GM12891 (cell line): ENCODE results near the gene CATSPER3.
"Not testable (repeated sequence)": the region's sequence is repeated elsewhere in the genome, so short reads cannot be mapped to it uniquely, and the experiment has no call there.

Experiments used
- DNase-seq: peaks from one replicate; pipeline ENCODE4 v3.0.0; 2011; ENCODE audit warnings: low spot score; ENCODE audit not compliant: insufficient read length
- FAIRE-seq: peaks from 2 replicates; lab custom pipeline; 2011; peaks lifted over from hg19 to GRCh38; lab: Jason Lieb, UNC
- PAX5 ChIP-seq: IDR thresholded peaks from 2 replicates; pipeline ENCODE4 v1.6.1; 2011; ENCODE audit warnings: low read length, moderate library complexity, mild to moderate bottlenecking; ENCODE audit not compliant: insufficient read depth, severe bottlenecking
- POLR2A ChIP-seq: IDR thresholded peaks from 2 replicates; pipeline ENCODE4 v1.6.1; 2011; ENCODE audit warnings: low read depth, low read length, control low read depth
- POLR2AphosphoS5 ChIP-seq: IDR thresholded peaks from 2 replicates; pipeline ENCODE4 v1.6.1; 2011; ENCODE audit warnings: low read depth, low read length, control low read depth
- POU2F2 ChIP-seq: IDR thresholded peaks from 2 replicates; pipeline ENCODE4 v1.6.1; 2011; ENCODE audit warnings: low read depth, mild to moderate bottlenecking, control low read depth, low read length, moderate library complexity
- SPI1 ChIP-seq: IDR thresholded peaks from 2 replicates; pipeline ENCODE4 v1.6.1; 2011; ENCODE audit warnings: low read depth, low read length, control low read depth
- TAF1 ChIP-seq: IDR thresholded peaks from 2 replicates; pipeline ENCODE4 v1.6.1; 2011; ENCODE audit warnings: low read depth, low read length, control low read depth

Gene CATSPER3

GRCh38 chr5:134994560-134995156 lies 27.0 kb downstream of the CATSPER3 start:
- DNase-seq = no peak
- TF ChIP-seq POU2F2 (no peak), SPI1 (no peak), POLR2A (no peak), TAF1 (no peak), POLR2AphosphoS5 (no peak), PAX5 (no peak)
- FAIRE-seq = no peak

DNA sequence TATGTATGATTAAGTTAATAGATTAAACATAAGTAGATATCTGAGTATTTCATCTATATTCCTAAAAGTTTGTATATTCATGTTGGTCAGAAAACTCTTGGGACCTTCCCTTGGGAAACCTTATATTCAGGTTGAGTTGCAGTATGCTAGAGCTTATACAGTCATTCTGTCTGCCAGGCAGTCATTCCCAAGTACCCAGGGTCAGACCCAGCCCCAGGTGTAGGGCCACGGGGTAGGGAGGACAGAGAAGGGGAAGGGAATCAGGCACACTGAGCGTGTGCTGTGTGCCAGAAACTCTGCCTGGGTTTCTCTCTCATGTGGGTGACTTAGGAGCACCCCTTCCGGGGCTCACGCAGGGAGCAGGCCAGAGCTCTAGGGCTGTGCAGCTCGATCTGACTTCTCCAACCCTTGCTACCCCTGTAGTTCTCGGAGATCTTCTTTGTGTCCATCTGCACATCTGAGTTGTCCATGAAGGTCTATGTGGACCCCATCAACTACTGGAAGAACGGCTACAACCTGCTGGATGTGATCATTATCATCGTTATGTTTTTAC lies 28.2 kb downstream of the CATSPER3 start:
- DNase-seq (no peak), FAIRE-seq (no peak)
- no peak for TF ChIP-seq POLR2A
- TF ChIP-seq TAF1 = no peak
- no peak for TF ChIP-seq POLR2AphosphoS5
- TF ChIP-seq SPI1 = no peak
- TF ChIP-seq PAX5 = no peak
- TF ChIP-seq POU2F2 = no peak

- FAIRE-seq = no peak
- no peak for TF ChIP-seq TAF1
- TF ChIP-seq SPI1 = no peak
- no peak for DNase-seq
Observed at GRCh38 chr5:134997015-134997414, 29.3 kb downstream of the CATSPER3 start.

- not testable (repeated sequence) for FAIRE-seq, DNase-seq
Observed at GRCh38 chr5:134998068-134998467, 30.4 kb downstream of the CATSPER3 start.

GRCh38 chr5:135004376-135004775 lies 36.7 kb downstream of the CATSPER3 start:
- no peak for TF ChIP-seq POU2F2
- TF ChIP-seq POLR2AphosphoS5 = no peak
- TF ChIP-seq TAF1 = no peak
- no peak for TF ChIP-seq POLR2A
- FAIRE-seq (no peak), DNase-seq (no peak)

- TF ChIP-seq POLR2AphosphoS5 (no peak), PAX5 (no peak), POU2F2 (no peak), POLR2A (no peak), TAF1 (no peak), SPI1 (no peak)
- FAIRE-seq (no peak), DNase-seq (no peak)
Observed at GRCh38 chr5:135005076-135005475, 37.4 kb downstream of the CATSPER3 start.

DNA sequence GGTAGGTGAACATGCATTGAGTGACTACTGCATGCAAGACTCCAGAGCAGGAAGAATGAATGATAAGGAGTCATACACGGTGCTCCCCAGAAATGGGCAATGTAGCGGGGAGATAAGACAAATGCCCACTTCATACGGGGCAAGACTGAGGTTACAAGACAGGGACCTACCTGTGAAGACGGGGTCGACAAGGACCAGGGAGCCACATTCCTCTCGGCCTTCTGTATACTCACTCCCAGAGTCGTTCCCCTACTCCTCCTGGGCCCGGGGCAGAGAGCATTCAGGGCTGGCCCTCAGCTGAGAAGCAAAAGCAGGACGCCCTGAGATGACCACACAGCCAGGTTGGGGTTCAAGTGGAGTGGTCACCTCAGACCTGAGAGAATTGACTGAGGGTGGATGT lies 39.6 kb downstream of the CATSPER3 start:
- no peak for TF ChIP-seq POLR2AphosphoS5
- TF ChIP-seq SPI1 = no peak
- no peak for TF ChIP-seq POU2F2
- TF ChIP-seq PAX5 = no peak
- no peak for TF ChIP-seq POLR2A
- TF ChIP-seq TAF1 = no peak
- no peak for DNase-seq
- no peak for FAIRE-seq

- no peak for FAIRE-seq
- DNase-seq = no peak
- no peak for TF ChIP-seq TAF1
- TF ChIP-seq PAX5 = no peak
- no peak for TF ChIP-seq POU2F2
- TF ChIP-seq SPI1 = no peak
- TF ChIP-seq POLR2AphosphoS5 = no peak
- no peak for TF ChIP-seq POLR2A
Observed at GRCh38 chr5:135007749-135008363, 40.1 kb downstream of the CATSPER3 start.

- TF ChIP-seq POU2F2 = no peak
- no peak for TF ChIP-seq POLR2AphosphoS5
- no peak for TF ChIP-seq POLR2A
- TF ChIP-seq PAX5 = no peak
- no peak for TF ChIP-seq TAF1
- no peak for TF ChIP-seq SPI1
- DNase-seq (no peak), FAIRE-seq (no peak)
Observed at GRCh38 chr5:135008556-135008955, 40.8 kb downstream of the CATSPER3 start.

DNA sequence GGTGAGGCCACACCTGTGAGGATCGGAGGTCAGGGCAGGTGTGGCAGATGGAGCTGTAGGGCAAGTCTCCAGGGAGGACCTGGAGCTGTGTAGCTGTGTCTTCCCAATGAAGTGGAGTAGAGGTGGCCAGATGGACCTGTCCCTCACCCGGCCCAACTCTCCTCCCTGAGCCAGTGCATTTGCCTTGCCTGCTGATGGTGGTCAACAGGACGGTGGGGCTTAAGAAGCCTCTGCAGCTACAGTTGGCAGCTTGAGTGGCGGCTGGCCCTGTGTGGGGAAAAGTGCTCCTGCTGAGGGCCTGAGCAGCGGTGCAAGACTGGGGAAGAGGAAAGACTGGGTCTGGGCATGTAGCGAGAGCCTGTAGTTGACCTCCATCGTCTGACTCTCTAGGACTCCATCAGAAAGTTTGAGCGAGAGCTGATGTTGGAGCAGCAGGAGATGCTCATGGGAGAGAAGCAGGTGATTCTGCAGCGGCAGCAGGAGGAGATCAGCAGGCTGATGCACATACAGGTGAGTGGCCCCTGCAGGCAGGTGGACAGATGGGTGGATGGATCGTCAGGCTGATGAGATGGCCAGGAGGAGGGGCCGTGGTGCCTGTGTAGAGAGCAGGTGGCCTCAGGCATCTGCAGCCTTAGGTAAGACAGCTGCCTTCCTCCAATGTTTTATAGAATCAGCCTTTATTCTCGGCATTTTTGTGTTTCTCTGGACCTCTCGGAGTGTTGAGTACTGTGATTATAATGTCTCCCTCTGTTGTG lies 41.5 kb downstream of the CATSPER3 start:
- FAIRE-seq (no peak), DNase-seq (no peak)
- TF ChIP-seq POLR2AphosphoS5 (no peak), POU2F2 (no peak), PAX5 (no peak), TAF1 (no peak), SPI1 (no peak), POLR2A (no peak)
